BJ (cell line): ENCODE measurements around the gene KCNQ1OT1. TPM values are rescaled to one million over a fixed set of nuclear protein-coding genes. Genes with fewer than 3 reads are reported as not detected.

Experiments used
- CTCF ChIA-PET: fragments of 350-600 bp; formaldehyde crosslinking; extraction: SDS; loops from one replicate; lab custom pipeline; 2021; ENCODE audit warnings: antibody characterized with exemption, inconsistent platforms; lab: Yijun Ruan, JAX
- POLR2A ChIA-PET: fragments of 300-600 bp; sonication (Branson Sonifier 250); formaldehyde crosslinking; extraction: SDS; loops from one replicate; lab custom pipeline; 2021; ENCODE audit warnings: antibody characterized with exemption; lab: Charles Lee
- DNase-seq: peaks from one replicate; pipeline ENCODE4 v3.0.0-alpha.2; 2011; ENCODE audit warnings: low read depth
- H3K27me3 ChIP-seq: 2 replicates; pipeline ENCODE4 v1.6.0; 2011; ENCODE audit warnings: low read length; ENCODE audit not compliant: control insufficient read depth, insufficient read depth
- H3K36me3 ChIP-seq: 2 replicates; pipeline ENCODE4 v1.5.1; 2011; ENCODE audit warnings: low read length; ENCODE audit not compliant: control insufficient read depth, insufficient read depth
- H3K4me3 ChIP-seq: 2 replicates; pipeline ENCODE4 v1.5.1; 2011; ENCODE audit warnings: low read depth, mild to moderate bottlenecking, control low read depth, low read length
- CTCF ChIP-seq: IDR thresholded peaks from 2 replicates; pipeline ENCODE4 v1.5.1; 2011; ENCODE audit warnings: low read depth, mild to moderate bottlenecking, control low read depth, inconsistent platforms, low read length, moderate library complexity; ENCODE audit not compliant: insufficient read depth
- polyA plus RNA-seq: library from polyadenylated mRNA; depleted of rRNA; stranded (reverse); fragments of >200 nt; gene quantifications from 2 replicates; pipeline ENCODE4 v1.2.3, GENCODE V29; 2011

KCNQ1OT1 gene
- polyA plus RNA-seq, 1 experiment, result 0.16 TPM

DNA sequence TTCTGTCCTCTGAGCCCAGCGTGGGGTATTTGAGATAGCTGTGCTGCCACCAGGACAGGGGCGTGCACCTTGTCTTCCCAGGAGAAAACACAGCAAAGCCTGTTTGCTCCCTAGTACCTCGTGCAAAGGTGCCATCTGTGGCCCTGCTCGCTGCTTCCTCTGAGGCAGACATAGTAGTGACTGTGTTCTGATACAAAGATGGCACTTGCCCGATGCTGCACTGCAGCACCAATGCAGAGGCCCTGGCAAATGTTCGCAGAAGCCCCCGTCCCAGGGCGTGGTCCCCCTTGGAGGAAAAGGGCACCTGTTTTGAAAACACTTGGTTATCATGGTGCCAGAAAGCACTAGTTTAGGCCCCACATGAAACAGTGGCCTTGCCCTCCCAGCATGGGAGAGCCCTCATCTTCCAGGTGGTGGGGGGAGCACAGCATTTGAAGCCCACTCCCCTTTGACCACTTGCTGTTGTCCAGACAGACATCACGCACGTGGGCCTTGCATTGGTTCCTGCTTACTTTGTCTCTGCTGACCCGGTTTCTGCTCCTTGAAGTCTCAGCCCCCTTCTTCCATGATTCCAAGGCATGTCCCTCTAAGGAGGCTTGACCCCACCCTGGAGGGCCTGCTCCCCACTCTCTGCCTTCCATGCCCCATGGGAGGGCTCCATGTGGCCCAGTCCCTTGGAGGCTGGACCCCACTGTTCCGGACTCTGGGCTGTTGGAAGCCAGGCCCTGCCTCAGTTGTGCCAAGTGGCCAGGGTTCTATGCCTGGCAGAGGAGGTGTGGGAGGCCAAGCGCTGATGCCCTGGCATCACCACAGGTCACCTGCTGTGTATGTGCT is 109.4 kb downstream of the KCNQ1OT1 start:
- ChIA-PET CTCF (interaction anchor here (0.9 kb wide), 1 partner anchor 57 kb away, joined by 3 read pairs; no protein-coding TSS in a partner anchor), POLR2A (no interaction called here)
- TF ChIP-seq CTCF, result no peak
- Histone ChIP-seq H3K36me3 (no peaks in the 10 kb centered on the region), H3K27me3 (peaks cover 1% of the 10 kb centered on the region), H3K4me3 (no peak overlapping the region)
- DNase-seq, result no peak

- POLR2A ChIA-PET, result no interaction called here
- Histone ChIP-seq H3K27me3 (no peaks in the 10 kb centered on the region; the same call in 1 of the 2 replicates), H3K36me3 (no peaks in the 10 kb centered on the region), H3K4me3 (no peak overlapping the region)
- no peak for DNase-seq
- CTCF ChIA-PET, result interaction anchor here (0.6 to 2.4 kb wide), 3 partner anchors 12 to 57 kb away, joined by 3 to 7 read pairs (median 4); no protein-coding TSS in a partner anchor
- TF ChIP-seq CTCF, result no peak
Observed at GRCh38 chr11:2589538-2589934, 110.3 kb downstream of the KCNQ1OT1 start.

DNA sequence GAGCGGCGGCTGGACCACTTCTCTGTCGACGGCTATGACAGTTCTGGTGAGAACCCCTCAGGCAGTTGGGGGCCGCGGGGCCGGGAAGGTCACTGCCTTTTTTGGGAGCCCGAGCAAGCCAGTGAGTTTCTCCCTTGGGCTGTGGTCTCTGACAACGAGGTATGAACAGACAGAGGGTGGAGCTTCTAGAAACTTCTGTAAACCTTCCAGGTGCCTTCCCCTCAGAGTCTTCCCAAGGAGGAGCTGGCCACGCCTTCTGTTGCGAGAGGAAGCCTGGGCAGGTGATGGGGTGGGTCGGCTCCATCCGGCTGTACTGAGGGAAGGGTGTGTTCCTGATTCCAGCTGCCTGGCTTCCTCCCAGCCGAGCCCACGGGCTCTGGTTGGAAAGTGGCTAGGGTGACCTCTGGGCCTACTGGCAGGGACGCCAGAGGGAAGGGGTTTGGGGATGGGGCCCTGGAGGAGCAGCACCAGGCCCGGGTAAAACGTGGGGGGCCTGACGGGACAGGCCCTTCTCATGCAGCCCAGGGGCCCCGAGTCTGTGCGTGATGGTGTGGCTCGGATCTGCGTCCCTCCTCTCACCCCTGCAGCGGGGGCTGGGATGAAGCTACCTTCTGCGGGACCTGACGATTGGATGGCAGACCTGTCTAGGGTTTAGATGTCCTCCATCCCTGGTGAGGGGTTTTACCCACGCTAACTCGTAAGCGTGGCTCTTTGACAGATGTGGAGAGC is 110.8 kb downstream of the KCNQ1OT1 start:
- DNase-seq, result no peak
- no peaks in the 10 kb centered on the region for H3K36me3 ChIP-seq
- ChIA-PET CTCF (interaction anchor here (0.6 to 2.4 kb wide), 2 partner anchors 12 to 57 kb away, joined by 4 to 7 read pairs; no protein-coding TSS in a partner anchor), POLR2A (no interaction called here)
- no peak for TF ChIP-seq CTCF
- no peaks in the 10 kb centered on the region; the same call in 1 of the 2 replicates for H3K27me3 ChIP-seq
- no peak overlapping the region for H3K4me3 ChIP-seq

- H3K27me3 ChIP-seq, result no peaks in the 10 kb centered on the region; the same call in 1 of the 2 replicates
- no peaks in the 10 kb centered on the region for H3K36me3 ChIP-seq
- no peak overlapping the region for H3K4me3 ChIP-seq
- no peak for TF ChIP-seq CTCF
- ChIA-PET POLR2A (no interaction called here), CTCF (interaction anchor here (2.4 kb wide), 1 partner anchor 56 kb away, joined by 7 read pairs; no protein-coding TSS in a partner anchor)
- no peak for DNase-seq
Observed at GRCh38 chr11:2587976-2588748, 111.6 kb downstream of the KCNQ1OT1 start.
